GM12878 (cell line): ENCODE results near the gene CNIH2. TPM values are rescaled to one million over a fixed set of nuclear protein-coding genes. Genes with fewer than 3 reads are reported as not detected.
A peak's percentile ranks its signal among the peaks of the same experiment; 100 is the strongest.

Source experiments
- ATAC-seq: fragments of 200-7000 bp; cut with Tn5 transposase; 3 replicates; pipeline ENCODE4 v1.9.1; 2020; ENCODE audit warnings: mild to moderate bottlenecking, moderate library complexity
- BruUV-seq: library from RNA; stranded (reverse); fragments of 400-500 nt; replicated peaks from 2 replicates; lab custom pipeline; 2021; lab: Mats Ljungman, UMichigan
- CTCF ChIA-PET: fragments of 300-600 bp; sonication (Branson Sonifier 250); formaldehyde crosslinking; extraction: SDS; loops from one replicate; lab custom pipeline; 2021; ENCODE audit warnings: inconsistent platforms; lab: Yijun Ruan, JAX
- POLR2A ChIA-PET: fragments of 350-600 bp; formaldehyde crosslinking; extraction: SDS; loops from one replicate; lab custom pipeline; 2021; ENCODE audit warnings: inconsistent platforms; lab: Charles Lee
- RAD21 ChIA-PET: fragments of 300-600 bp; sonication (Branson Sonifier 250); formaldehyde crosslinking; loops from one replicate; lab custom pipeline; 2023; ENCODE audit warnings: antibody characterized with exemption; ENCODE audit not compliant: unreplicated experiment; lab: Charles Lee
- SMC1A ChIA-PET: fragments of 300-600 bp; sonication (Branson Sonifier 250); formaldehyde crosslinking; loops from one replicate; lab custom pipeline; 2023; ENCODE audit not compliant: unreplicated experiment, uncharacterized antibody; lab: Charles Lee
- DNase-seq: peaks from one replicate; pipeline ENCODE4 v3.0.0-alpha.2; 2011; ENCODE audit warnings: low read depth, low spot score
- FAIRE-seq: peaks from 3 replicates; lab custom pipeline; 2011; peaks lifted over from hg19 to GRCh38; lab: Jason Lieb, UNC
- H2AFZ ChIP-seq: 2 replicates; pipeline ENCODE4 v1.6.0; 2011; ENCODE audit warnings: low read depth, low read length, control low read depth; ENCODE audit not compliant: control insufficient read depth
- H3K27ac ChIP-seq: 2 replicates; pipeline ENCODE4 v1.5.1; 2011; ENCODE audit warnings: control low read depth; ENCODE audit not compliant: control insufficient read depth, insufficient read depth
- H3K27me3 ChIP-seq, 2 experiments: replicated peaks in 1 of 2; 2 replicates each; pipeline versions ENCODE4 v1.6.0 to v1.6.1; 2011; ENCODE audit warnings: low read length in 1 of 2; ENCODE audit not compliant: control insufficient read depth in 2 of 2, insufficient read depth in 2 of 2
- H3K36me3 ChIP-seq, 2 experiments: 2 replicates each; pipeline ENCODE4 v1.5.1; 2011; ENCODE audit warnings: low read length in 1 of 2; ENCODE audit not compliant: control insufficient read depth in 2 of 2, insufficient read depth in 2 of 2
- H3K4me1 ChIP-seq: 2 replicates; pipeline ENCODE4 v1.6.1; 2011; ENCODE audit warnings: mild to moderate bottlenecking, low read length, moderate library complexity, mixed read lengths; ENCODE audit not compliant: control insufficient read depth, insufficient read depth
- H3K4me2 ChIP-seq: 2 replicates; pipeline ENCODE4 v1.6.0; 2011; ENCODE audit warnings: control low read depth; ENCODE audit not compliant: control insufficient read depth, insufficient read depth
- H3K4me3 ChIP-seq: fragments of 200-600 bp; sonication (generic); 2 replicates; pipeline ENCODE4 v1.5.1; 2016
- H3K79me2 ChIP-seq: 2 replicates; pipeline ENCODE4 v1.6.0; 2011; ENCODE audit warnings: low read length; ENCODE audit not compliant: control insufficient read depth, insufficient read depth
- H3K9ac ChIP-seq: 2 replicates; pipeline ENCODE4 v1.8.0; 2011; ENCODE audit warnings: low read length, control low read depth, mixed read lengths; ENCODE audit not compliant: control insufficient read depth, insufficient read depth
- H3K9me3 ChIP-seq: replicated peaks from 3 replicates; pipeline ENCODE4 v1.5.1; 2011; ENCODE audit warnings: mild to moderate bottlenecking, low read length; ENCODE audit not compliant: control insufficient read depth, insufficient read depth
- H4K20me1 ChIP-seq: 2 replicates; pipeline ENCODE4 v1.6.0; 2011; ENCODE audit not compliant: control insufficient read depth, insufficient read depth
- BACH1 ChIP-seq: fragments of 450-650 bp; IDR thresholded peaks from 2 replicates; pipeline ENCODE4 v1.6.1; 2017; ENCODE audit warnings: mild to moderate bottlenecking, borderline replicate concordance
- BHLHE40 ChIP-seq, 2 experiments: fragments of 450-650 bp in 1 of 2; IDR thresholded peaks; 2 replicates each; pipeline ENCODE4 v1.6.1; 2011 to 2017; ENCODE audit warnings: low read depth in 2 of 2, borderline replicate concordance in 1 of 2, improper control_type of control experiment in 1 of 2, low read length in 1 of 2, mild to moderate bottlenecking in 1 of 2
- CBX3 ChIP-seq: fragments of 200-600 bp; sonication (generic); IDR thresholded peaks from 2 replicates; pipeline ENCODE4 v1.6.1; 2016; ENCODE audit warnings: low read depth, borderline replicate concordance
- CEBPB ChIP-seq, 2 experiments: fragments of 150-350 bp in 1 of 2; IDR thresholded peaks; 2 replicates each; pipeline ENCODE4 v1.6.1; 2012 to 2014; ENCODE audit warnings: low read depth in 2 of 2, low read length in 2 of 2, borderline replicate concordance in 1 of 2, inconsistent platforms in 1 of 2
- CHD4 ChIP-seq: fragments of 200-600 bp; sonication (generic); IDR thresholded peaks from 2 replicates; pipeline ENCODE4 v1.6.1; 2016; ENCODE audit warnings: mild to moderate bottlenecking
- FOXM1 ChIP-seq: IDR thresholded peaks from 2 replicates; pipeline ENCODE4 v1.6.1; 2012; ENCODE audit warnings: low read depth, mild to moderate bottlenecking, inconsistent platforms, low read length, moderate library complexity
- HDAC6 ChIP-seq: fragments of 200-600 bp; sonication (generic); IDR thresholded peaks from one replicate; pipeline ENCODE4 v1.8.0; 2017; ENCODE audit warnings: antibody characterized with exemption; ENCODE audit not compliant: unreplicated experiment
- IKZF2 ChIP-seq, 2 experiments: fragments of 450-650 bp; IDR thresholded peaks; 2 replicates each; pipeline ENCODE4 v1.6.1; 2017; ENCODE audit warnings: mild to moderate bottlenecking in 2 of 2, moderate library complexity in 2 of 2
- JUND ChIP-seq: IDR thresholded peaks from 2 replicates; pipeline ENCODE4 v1.6.1; 2012; ENCODE audit warnings: low read depth, mild to moderate bottlenecking, low read length, improper control_type of control experiment, moderate library complexity
- KDM1A ChIP-seq: fragments of 200-600 bp; sonication (generic); IDR thresholded peaks from 2 replicates; pipeline ENCODE4 v1.6.1; 2016; ENCODE audit warnings: borderline replicate concordance
- MTA2 ChIP-seq: fragments of 450-650 bp; IDR thresholded peaks from 2 replicates; pipeline ENCODE4 v1.6.1; 2016; ENCODE audit warnings: low read depth, mild to moderate bottlenecking, moderate library complexity
- NFIC ChIP-seq: IDR thresholded peaks from 2 replicates; pipeline ENCODE4 v1.6.1; 2012; ENCODE audit warnings: low read depth, mild to moderate bottlenecking, inconsistent platforms, low read length, moderate library complexity
- NR2F1 ChIP-seq: fragments of 450-650 bp; conservative IDR thresholded peaks from 2 replicates; pipeline ENCODE4 v1.6.1; 2017; ENCODE audit warnings: mild to moderate bottlenecking
- PAX5 ChIP-seq: IDR thresholded peaks from 2 replicates; pipeline ENCODE4 v1.6.1; 2011; ENCODE audit warnings: low read depth, low read length, borderline replicate concordance
- SIN3A ChIP-seq: IDR thresholded peaks from 2 replicates; pipeline ENCODE4 v1.6.1; 2012; ENCODE audit warnings: low read depth, low read length, improper control_type of control experiment
- SIX5 ChIP-seq: IDR thresholded peaks from 2 replicates; pipeline ENCODE4 v1.6.1; 2011; ENCODE audit warnings: mild to moderate bottlenecking, low read depth, low read length, moderate library complexity; ENCODE audit not compliant: severe bottlenecking
- TAF1 ChIP-seq: IDR thresholded peaks from 2 replicates; pipeline ENCODE4 v1.6.1; 2011; ENCODE audit warnings: mild to moderate bottlenecking, low read depth, low read length, borderline replicate concordance
- WRNIP1 ChIP-seq: IDR thresholded peaks from 2 replicates; pipeline ENCODE4 v1.6.1; 2011; ENCODE audit warnings: low read depth, low read length, improper control_type of control experiment, borderline replicate concordance
- YBX1 ChIP-seq: fragments of 450-650 bp; IDR thresholded peaks from 2 replicates; pipeline ENCODE4 v1.6.1; 2016; ENCODE audit warnings: antibody characterized with exemption
- WGBS: methylation state at CpG from one replicate; pipeline ENCODE4 v1.1.6; 2016; ENCODE audit warnings: low lambda C conversion rate; ENCODE audit not compliant: insufficient replicate concordance, insufficient coverage; ENCODE audit errors: missing lambda C conversion rate; 5-methylcytosine and 5-hydroxymethylcytosine counted together
- in situ Hi-C: fragments of 300-500 bp; cut with MboI; formaldehyde crosslinking; loops from 9 replicates; pipeline ENCODE4 v1.14.3; 2018; ENCODE audit warnings: mixed read lengths
- intact Hi-C: fragments of 100-400 bp; cut with micrococcal nuclease; formaldehyde crosslinking; loops from one replicate; pipeline ENCODE4 v1.14.2; 2022; ENCODE audit not compliant: unreplicated experiment
- polyA plus RNA-seq, 11 experiments: library from polyadenylated mRNA; depleted of rRNA in 4 of 11; unstranded in 6 of 11; stranded (reverse) in 5 of 11; fragments of >200 nt; fragmentation: Nextera tagmentation in 4 of 11; fragmentation: Illumina TruSeq in 1 of 11; extraction: Ambion mirVana in 4 of 11; extraction: Trizol in 1 of 11; gene quantifications; 1 replicate in 1 of 11; 2 replicates in 10 of 11; pipeline versions ENCODE4 v1.2.1 to v1.2.3, GENCODE V29; 2011 to 2016; ENCODE audit warnings: inconsistent platforms in 2 of 11, missing spikeins in 2 of 11, low read depth in 1 of 11
- total RNA-seq, 4 experiments: library from RNA; depleted of rRNA in 3 of 4; stranded (reverse); fragments of >200 nt in 3 of 4; fragmentation: Illumina TruSeq in 1 of 4; extraction: Trizol in 1 of 4; gene quantifications; 2 replicates each; pipeline versions ENCODE4 v1.2.1 to v1.2.3, GENCODE V29; 2013 to 2021
- TF ChIP-seq, protein P1 (sequence below): fragments of 450-650 bp; IDR thresholded peaks from 2 replicates; pipeline ENCODE4 v1.6.1; 2016; ENCODE audit warnings: mild to moderate bottlenecking
- TF ChIP-seq, protein P2 (sequence below): fragments of 450-650 bp; IDR thresholded peaks from 2 replicates; pipeline ENCODE4 v1.6.1; 2018; ENCODE audit warnings: mild to moderate bottlenecking, low read depth, moderate library complexity; ENCODE audit not compliant: partially characterized antibody

CNIH2 gene
- total and polyA plus RNA-seq, 10 of the 15 experiments (the other 5 are each of a cell fraction or from before 2014, with no cell fraction given) = 0.07 to 1.3 (median 0.68) TPM; not detected in 2

GRCh38 chr11:66258473-66258893, 19.5 kb upstream of the CNIH2 start:
- ChIA-PET POLR2A (interaction anchor here (1.0 to 1.3 kb wide), 2 partner anchors 122 to 132 kb away, joined by 3 to 6 read pairs; no protein-coding TSS in a partner anchor), RAD21 (interaction anchor here (0.6 to 1.6 kb wide), 3 partner anchors 77 to 283 kb away, joined by 3 to 6 read pairs (median 4); no protein-coding TSS in a partner anchor), CTCF (interaction anchor here (0.7 to 2.3 kb wide), 11 partner anchors 12 to 374 kb away, joined by 3 to 11 read pairs (median 3); partner anchors contain the start of gene CNIH2), SMC1A (interaction anchor here (1.0 to 1.4 kb wide), 2 partner anchors 10 to 36 kb away, joined by 3 to 5 read pairs; partner anchors contain the start of gene RAB1B)
- Histone ChIP-seq H3K4me1 (peaks cover 7% of the 10 kb centered on the region), H3K9me3 (no peaks in the 10 kb centered on the region), H3K79me2 (peaks cover 19% of the 10 kb centered on the region), H3K27me3 (no peaks in the 10 kb centered on the region), H3K36me3 (peaks cover 11 to 20% of the 10 kb centered on the region in 2 experiments), H3K9ac (peak overlapping the region; percentile 92), H3K4me2 (peak overlapping the region; percentile 92), H4K20me1 (no peaks in the 10 kb centered on the region), H3K27ac (peak overlapping the region; percentile 95), H3K4me3 (peak overlapping the region; percentile 81), H2AFZ (peak overlapping the region; percentile 84)
- intact Hi-C loops (loop anchor here (2.0 kb wide), 1 partner anchor 122 kb away; no protein-coding TSS in a partner anchor), in situ Hi-C loops (no loop called here)
- no peak; the same call in 1 of the 3 replicates for ATAC-seq
- no peak for FAIRE-seq
- no peak for DNase-seq
- 12% methylated on average over 25 of the region's 28 CpGs for WGBS
- BruUV-seq = no TSS peak
- TF ChIP-seq CHD4 (no peak), BHLHE40 (IDR thresholded peaks at IDR 0.05; ENCODE audit: borderline replicate concordance in 1 of 2, low read depth in 2 of 2, low read length in 1 of 2) (peak in 1 of 2 experiments; percentile 72; a peak in 1 of 4 replicates), HDAC6 (no peak), PAX5 (no peak), NR2F1 (no peak), WRNIP1 (no peak), KDM1A (no peak), SIN3A (no peak), NFIC (no peak), YBX1 (no peak), JUND (no peak), BACH1 (0 out of 2 replicates have a peak, but pooled peaks have one; percentile 61), IKZF2 (IDR thresholded peaks at IDR 0.05) (0 out of 4 replicates have a peak, but pooled peaks of 1 of the 2 experiments have one; percentile 8), CBX3 (no peak), TAF1 (0 out of 2 replicates have a peak, but pooled peaks have one; percentile 19), SIX5 (no peak), MTA2 (no peak), CEBPB (IDR thresholded peaks at IDR 0.05; ENCODE audit: borderline replicate concordance in 1 of 2, low read depth in 2 of 2, low read length in 2 of 2) (no peak), FOXM1 (no peak)
- TF ChIP-seq, protein P1, sequence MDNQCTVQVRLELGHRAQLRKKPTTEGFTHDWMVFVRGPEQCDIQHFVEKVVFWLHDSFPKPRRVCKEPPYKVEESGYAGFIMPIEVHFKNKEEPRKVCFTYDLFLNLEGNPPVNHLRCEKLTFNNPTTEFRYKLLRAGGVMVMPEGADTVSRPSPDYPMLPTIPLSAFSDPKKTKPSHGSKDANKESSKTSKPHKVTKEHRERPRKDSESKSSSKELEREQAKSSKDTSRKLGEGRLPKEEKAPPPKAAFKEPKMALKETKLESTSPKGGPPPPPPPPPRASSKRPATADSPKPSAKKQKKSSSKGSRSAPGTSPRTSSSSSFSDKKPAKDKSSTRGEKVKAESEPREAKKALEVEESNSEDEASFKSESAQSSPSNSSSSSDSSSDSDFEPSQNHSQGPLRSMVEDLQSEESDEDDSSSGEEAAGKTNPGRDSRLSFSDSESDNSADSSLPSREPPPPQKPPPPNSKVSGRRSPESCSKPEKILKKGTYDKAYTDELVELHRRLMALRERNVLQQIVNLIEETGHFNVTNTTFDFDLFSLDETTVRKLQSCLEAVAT = peak; percentile 7; the same call in 1 of the 2 replicates
- TF ChIP-seq, protein P2, sequence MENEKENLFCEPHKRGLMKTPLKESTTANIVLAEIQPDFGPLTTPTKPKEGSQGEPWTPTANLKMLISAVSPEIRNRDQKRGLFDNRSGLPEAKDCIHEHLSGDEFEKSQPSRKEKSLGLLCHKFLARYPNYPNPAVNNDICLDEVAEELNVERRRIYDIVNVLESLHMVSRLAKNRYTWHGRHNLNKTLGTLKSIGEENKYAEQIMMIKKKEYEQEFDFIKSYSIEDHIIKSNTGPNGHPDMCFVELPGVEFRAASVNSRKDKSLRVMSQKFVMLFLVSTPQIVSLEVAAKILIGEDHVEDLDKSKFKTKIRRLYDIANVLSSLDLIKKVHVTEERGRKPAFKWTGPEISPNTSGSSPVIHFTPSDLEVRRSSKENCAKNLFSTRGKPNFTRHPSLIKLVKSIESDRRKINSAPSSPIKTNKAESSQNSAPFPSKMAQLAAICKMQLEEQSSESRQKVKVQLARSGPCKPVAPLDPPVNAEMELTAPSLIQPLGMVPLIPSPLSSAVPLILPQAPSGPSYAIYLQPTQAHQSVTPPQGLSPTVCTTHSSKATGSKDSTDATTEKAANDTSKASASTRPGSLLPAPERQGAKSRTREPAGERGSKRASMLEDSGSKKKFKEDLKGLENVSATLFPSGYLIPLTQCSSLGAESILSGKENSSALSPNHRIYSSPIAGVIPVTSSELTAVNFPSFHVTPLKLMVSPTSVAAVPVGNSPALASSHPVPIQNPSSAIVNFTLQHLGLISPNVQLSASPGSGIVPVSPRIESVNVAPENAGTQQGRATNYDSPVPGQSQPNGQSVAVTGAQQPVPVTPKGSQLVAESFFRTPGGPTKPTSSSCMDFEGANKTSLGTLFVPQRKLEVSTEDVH = no peak
